Renal pelvis (tissue), 4 donors: ENCODE results near the gene GJB1. TPM values are rescaled to one million over a fixed set of nuclear protein-coding genes. Genes with fewer than 3 reads are reported as not detected.
A peak's percentile ranks its signal among the peaks of the same experiment; 100 is the strongest.
"Not testable (repeated sequence)": the region's sequence is repeated elsewhere in the genome, so short reads cannot be mapped to it uniquely, and the experiment has no call there.

Source experiments
- DNase-seq: peaks from one replicate; pipeline ENCODE4 v3.0.0-alpha.2; 2013
- polyA plus RNA-seq, 3 donors: library from polyadenylated mRNA; unstranded; fragments of 120-200 nt; gene quantifications; one replicate each; pipeline ENCODE4 v1.2.1, GENCODE V29; 2013; ENCODE audit not compliant: insufficient read length in 3 of 3

The GJB1 gene
- polyA plus RNA-seq, 3 donors: 53.5 to 58.9 (median 58.1) TPM

GRCh38 chrX:71251466-71251973 is 28.5 kb downstream of the GJB1 start:
- peak; percentile 10 for DNase-seq

- DNase-seq: no peak
These were observed 29.2 kb downstream of the GJB1 start for GRCh38 chrX:71252221-71252620.

DNA sequence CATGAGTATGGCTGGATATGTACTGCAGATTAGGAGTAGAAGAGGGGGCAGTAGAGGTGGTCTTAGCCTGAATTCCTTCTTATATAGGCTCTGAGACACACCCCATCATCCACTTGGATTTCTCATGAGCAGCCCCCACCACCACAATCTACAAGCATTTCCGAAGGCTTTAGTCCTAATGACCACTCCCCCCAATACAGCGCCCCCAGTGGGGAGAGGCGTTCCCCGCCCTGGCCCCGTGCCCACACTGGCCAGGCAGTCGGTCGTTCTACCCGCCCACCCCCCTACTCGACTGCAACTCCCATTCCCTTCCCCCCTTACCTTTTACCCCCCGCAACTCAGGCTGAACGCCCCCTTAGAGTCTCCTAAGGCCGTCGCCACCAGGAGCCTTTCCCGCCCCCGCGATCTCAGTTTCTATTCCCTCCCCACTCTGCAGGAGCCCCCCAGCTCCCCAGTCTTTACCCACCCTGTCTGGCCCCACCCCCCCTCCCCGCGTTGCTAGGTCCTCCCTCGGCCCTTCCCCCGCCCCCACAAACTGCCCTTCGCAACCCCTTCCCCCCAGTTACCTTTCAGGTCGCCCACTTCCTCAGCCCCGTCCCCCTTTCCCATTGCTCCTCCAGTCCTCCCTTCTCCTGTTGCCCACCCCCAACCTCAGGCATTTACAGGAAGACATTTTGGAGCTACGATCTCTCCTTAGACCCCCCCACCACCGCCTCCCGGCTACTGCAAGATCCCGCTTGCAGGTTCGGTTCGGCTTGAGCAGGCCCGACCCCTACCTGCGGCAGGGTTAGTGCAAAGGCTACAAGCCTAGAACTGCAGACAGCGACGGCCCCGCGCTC is 30.4 kb downstream of the GJB1 start:
- peak; percentile 50 for DNase-seq

DNA sequence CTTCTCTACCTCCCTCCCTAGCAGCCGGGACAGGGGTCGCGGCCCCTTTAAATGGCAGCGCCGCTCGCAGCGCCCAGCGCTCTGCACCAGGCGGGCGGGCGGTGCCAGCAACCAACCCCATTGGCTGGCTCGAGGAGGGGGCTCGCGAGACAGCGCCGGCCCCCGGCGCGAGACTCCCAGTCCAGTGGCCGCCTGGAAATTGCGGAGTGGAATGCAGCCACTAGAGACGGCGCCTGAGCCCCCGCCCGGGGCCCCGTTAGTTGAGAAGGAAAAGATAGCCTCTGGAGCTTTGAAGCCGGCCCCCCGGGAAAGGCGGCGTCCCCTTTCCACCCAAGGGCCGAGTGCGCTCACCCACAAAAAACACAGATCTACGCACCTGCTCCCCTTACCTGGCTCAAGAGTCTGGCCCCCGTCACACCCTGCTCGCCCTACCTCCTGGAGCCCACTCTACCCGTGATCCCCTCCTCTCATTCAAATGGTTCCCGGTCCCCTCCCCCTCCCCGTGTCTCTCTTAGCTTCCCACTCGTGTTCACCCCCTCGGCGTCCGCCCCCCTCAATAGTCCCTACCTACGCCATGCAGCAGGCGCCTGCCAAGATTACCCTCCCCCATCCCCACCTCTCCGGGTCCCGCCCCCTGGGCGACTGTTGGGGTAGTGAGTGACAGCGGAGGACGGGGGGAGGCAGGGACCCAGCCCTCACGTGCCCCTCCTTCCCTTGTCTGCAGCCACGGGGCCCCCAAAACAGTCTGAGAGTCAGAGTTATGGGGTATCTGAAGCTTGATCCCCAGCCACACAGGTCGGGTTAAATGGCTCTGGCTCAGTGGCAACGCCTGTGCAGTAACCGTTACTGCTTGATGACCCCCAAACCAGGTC is 31.3 kb downstream of the GJB1 start, which contains the start of gene ZMYM3:
ZMYM3 (minus strand) TSS at position 49 of the 872 bp plus-strand sequence. CDS start 885 bp downstream, outside the sequence.
- DNase-seq: peak; percentile 86

- DNase-seq: no peak
These were observed 33.0 kb downstream of the GJB1 start for GRCh38 chrX:71256051-71256450.

- DNase-seq: no peak
These were observed 33.8 kb downstream of the GJB1 start for GRCh38 chrX:71256856-71257255.

DNA sequence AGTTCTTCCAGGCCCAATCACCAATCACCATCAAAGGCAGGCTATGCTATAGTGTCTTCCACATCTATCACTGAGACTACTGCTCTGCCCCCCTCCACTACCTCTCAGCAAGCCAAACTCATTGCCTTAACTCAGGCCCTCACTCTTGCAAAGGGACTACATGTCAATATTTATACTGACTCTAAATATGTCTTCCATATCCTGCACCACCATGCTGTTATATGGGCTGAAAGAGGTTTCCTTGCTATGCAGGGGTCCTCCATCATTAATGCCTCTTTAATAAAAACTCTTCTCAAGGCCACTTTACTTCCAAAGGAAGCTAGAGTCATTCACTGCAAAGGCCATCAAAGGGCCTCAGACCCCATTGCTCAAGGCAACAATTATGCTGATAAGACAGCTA is 45.6 kb downstream of the GJB1 start:
- not testable (repeated sequence) for DNase-seq

DNA sequence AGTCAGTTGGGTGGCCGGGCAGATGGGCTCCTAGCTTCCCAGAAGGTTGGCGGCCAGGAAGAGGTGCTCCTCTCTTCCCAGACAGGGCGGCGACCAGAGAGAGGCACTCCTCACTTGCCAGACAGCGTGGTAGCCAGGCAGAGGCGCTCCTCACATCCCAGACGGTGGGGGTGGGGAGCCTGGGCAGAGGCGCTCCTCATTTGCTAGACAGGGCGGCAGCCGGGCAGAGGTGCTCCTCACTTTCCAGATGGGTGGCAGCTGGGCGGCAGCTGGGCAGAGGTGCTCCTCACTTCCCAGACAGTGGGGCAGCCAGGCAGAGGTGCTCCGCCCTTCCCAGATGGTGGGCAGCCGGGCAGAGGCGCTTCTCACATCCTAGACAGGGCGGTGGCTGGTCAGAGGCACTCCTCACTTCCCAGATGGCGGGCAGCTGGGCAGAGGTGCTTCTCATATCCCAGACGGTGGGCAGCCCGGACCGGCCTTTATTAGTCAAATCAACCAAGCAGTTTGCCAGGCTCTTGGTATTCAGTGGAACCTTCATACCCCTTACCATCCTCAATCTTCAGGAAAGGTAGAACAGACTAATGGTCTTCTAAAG is 46.9 kb downstream of the GJB1 start:
- no peak for DNase-seq

- DNase-seq: not testable (repeated sequence)
These were observed 49.3 kb downstream of the GJB1 start for GRCh38 chrX:71272313-71272712.

Other genes starting within 250 kb of the GJB1 start
- gene SNX12, start 154.9 kb upstream of the GJB1 start, polyA plus RNA-seq: 10 to 100 TPM; 53.6 to 54.2 (median 54.1) TPM
- 10 to 100 TPM; 24.2 to 32.6 (median 25.6) TPM for gene FOXO4, start 127.4 kb upstream of the GJB1 start, polyA plus RNA-seq
- not detected for gene CXorf65, start 116.5 kb upstream of the GJB1 start, polyA plus RNA-seq
- gene IL2RG, start 111.6 kb upstream of the GJB1 start, polyA plus RNA-seq: under 1 TPM; 0.35 to 0.81 (median 0.63) TPM
- gene MED12, start 104.6 kb upstream of the GJB1 start, polyA plus RNA-seq: 10 to 100 TPM; 47.9 to 55.0 (median 54.9) TPM
- gene NLGN3, start 78.4 kb upstream of the GJB1 start, polyA plus RNA-seq: 1 to 10 TPM; 4.3 to 5.8 (median 4.9) TPM
- gene ZMYM3, start 30.9 kb downstream of the GJB1 start, polyA plus RNA-seq: 10 to 100 TPM; 66.3 to 71.6 (median 66.7) TPM
- gene NONO, start 60.4 kb downstream of the GJB1 start, polyA plus RNA-seq: 100 to 1,000 TPM; 622 to 661 (median 635) TPM
- gene ITGB1BP2, start 78.5 kb downstream of the GJB1 start, polyA plus RNA-seq: 1 to 10 TPM; 1.3 to 2.1 (median 1.6) TPM
- 10 to 100 TPM; 37.9 to 60.0 (median 44.8) TPM for gene TAF1, start 143.1 kb downstream of the GJB1 start, polyA plus RNA-seq